IMR-90 (cell line): Measurements from ENCODE around the gene PRKN. TPM values are rescaled to one million over a fixed set of nuclear protein-coding genes. Genes with fewer than 3 reads are reported as not detected.
A peak's percentile ranks its signal among the peaks of the same experiment; 100 is the strongest.

Source experiments
- ATAC-seq: fragments of 200-7000 bp; cut with Tn5 transposase; 2 replicates; pipeline ENCODE4 v1.9.1; 2020; ENCODE audit warnings: low read depth, mild to moderate bottlenecking, moderate library complexity
- BruUV-seq: library from RNA; stranded (reverse); fragments of 400-500 nt; replicated peaks from 2 replicates; lab custom pipeline; 2021; lab: Mats Ljungman, UMichigan
- CTCF ChIA-PET: fragments of 300-600 bp; formaldehyde crosslinking; extraction: SDS; loops from one replicate; lab custom pipeline; 2021; ENCODE audit warnings: antibody characterized with exemption; lab: Yijun Ruan, JAX
- POLR2A ChIA-PET: fragments of 300-600 bp; sonication (Branson Sonifier 250); formaldehyde crosslinking; loops from one replicate; lab custom pipeline; 2022; ENCODE audit warnings: antibody characterized with exemption; ENCODE audit not compliant: unreplicated experiment; lab: Charles Lee
- DNase-seq: peaks from one replicate; pipeline ENCODE4 v3.0.0; 2013
- H2AFZ ChIP-seq: replicated peaks from 2 replicates; pipeline ENCODE3; 2013; ENCODE audit warnings: low read length, mild to moderate bottlenecking; ENCODE audit not compliant: poor library complexity
- H2AK5ac ChIP-seq: 2 replicates; pipeline ENCODE4 v1.6.1; 2013; ENCODE audit warnings: low read depth, low read length, inconsistent platforms
- H2AK9ac ChIP-seq: replicated peaks from 2 replicates; pipeline ENCODE3; 2013; ENCODE audit warnings: mild to moderate bottlenecking, low read depth, low read length, moderate library complexity; ENCODE audit not compliant: poor library complexity
- H2BK120ac ChIP-seq: 2 replicates; pipeline ENCODE4 v1.6.1; 2013; ENCODE audit warnings: low read depth, low read length, inconsistent platforms
- H2BK15ac ChIP-seq: 3 replicates; pipeline ENCODE4 v1.6.1; 2013; ENCODE audit warnings: low read depth, low read length, inconsistent platforms
- H2BK20ac ChIP-seq: 2 replicates; pipeline ENCODE4 v1.6.1; 2013; ENCODE audit warnings: low read depth, mild to moderate bottlenecking, inconsistent platforms, low read length, moderate library complexity
- H2BK5ac ChIP-seq: 2 replicates; pipeline ENCODE4 v1.6.1; 2013; ENCODE audit warnings: mild to moderate bottlenecking, low read depth, low read length, inconsistent platforms; ENCODE audit not compliant: poor library complexity, severe bottlenecking
- H3K14ac ChIP-seq: replicated peaks from 2 replicates; pipeline ENCODE4 v1.6.1; 2013; ENCODE audit warnings: low read depth, low read length, inconsistent platforms
- H3K18ac ChIP-seq: 2 replicates; pipeline ENCODE4 v1.6.1; 2013; ENCODE audit warnings: low read depth, low read length, control low read depth
- H3K23ac ChIP-seq: 2 replicates; pipeline ENCODE4 v1.6.1; 2013; ENCODE audit warnings: low read depth, low read length, inconsistent platforms
- H3K27ac ChIP-seq: 2 replicates; pipeline ENCODE4 v1.5.1; 2013; ENCODE audit warnings: mild to moderate bottlenecking, control low read depth, low read length; ENCODE audit not compliant: insufficient read depth
- H3K27me3 ChIP-seq: 2 replicates; pipeline ENCODE4 v1.6.1; 2013; ENCODE audit warnings: low read length; ENCODE audit not compliant: control insufficient read depth, insufficient read depth
- H3K36me3 ChIP-seq: 2 replicates; pipeline ENCODE4 v1.6.1; 2013; ENCODE audit warnings: low read length, mixed read lengths; ENCODE audit not compliant: control insufficient read depth, insufficient read depth
- H3K4ac ChIP-seq: 2 replicates; pipeline ENCODE4 v1.6.1; 2013; ENCODE audit warnings: low read depth, low read length, inconsistent platforms
- H3K4me1 ChIP-seq: 2 replicates; pipeline ENCODE4 v1.6.1; 2013; ENCODE audit warnings: low read length, mixed read lengths; ENCODE audit not compliant: control insufficient read depth, insufficient read depth
- H3K4me2 ChIP-seq: 2 replicates; pipeline ENCODE4 v1.6.1; 2013; ENCODE audit warnings: low read depth, mild to moderate bottlenecking, control low read depth, low read length, moderate library complexity
- H3K4me3 ChIP-seq: 2 replicates; pipeline ENCODE4 v1.5.1; 2013; ENCODE audit warnings: low read depth, mild to moderate bottlenecking, control low read depth, low read length, moderate library complexity; ENCODE audit not compliant: insufficient read depth
- H3K56ac ChIP-seq: 2 replicates; pipeline ENCODE4 v1.6.1; 2013; ENCODE audit warnings: low read length, inconsistent platforms; ENCODE audit not compliant: insufficient read depth; ENCODE audit errors: extremely low read depth
- H3K79me1 ChIP-seq, 2 experiments: 2 replicates each; pipeline ENCODE4 v1.6.1; 2013; ENCODE audit warnings: low read length in 2 of 2, inconsistent platforms in 1 of 2, low read depth in 1 of 2
- H3K9ac ChIP-seq: 2 replicates; pipeline ENCODE4 v1.6.1; 2013; ENCODE audit warnings: low read depth, low read length, control low read depth
- H3K9me1 ChIP-seq: 2 replicates; pipeline ENCODE4 v1.6.1; 2013; ENCODE audit warnings: low read length, inconsistent platforms; ENCODE audit not compliant: insufficient read depth
- H3K9me3 ChIP-seq: 2 replicates; pipeline ENCODE4 v1.6.1; 2013; ENCODE audit warnings: low read length; ENCODE audit not compliant: control insufficient read depth, insufficient read depth
- H4K20me1 ChIP-seq: 2 replicates; pipeline ENCODE4 v1.6.1; 2013; ENCODE audit warnings: low read length, inconsistent platforms; ENCODE audit not compliant: insufficient read depth
- H4K5ac ChIP-seq: 2 replicates; pipeline ENCODE4 v1.6.1; 2013; ENCODE audit warnings: mild to moderate bottlenecking, low read depth, low read length, control low read depth
- H4K8ac ChIP-seq, 2 experiments: 2 replicates each; pipeline ENCODE4 v1.6.1; 2013; ENCODE audit warnings: low read depth in 2 of 2, low read length in 2 of 2, control low read depth in 1 of 2, inconsistent platforms in 1 of 2
- H4K91ac ChIP-seq: 2 replicates; pipeline ENCODE4 v1.6.1; 2013; ENCODE audit warnings: low read depth, low read length, inconsistent platforms; ENCODE audit not compliant: insufficient read depth
- MAFK ChIP-seq: IDR thresholded peaks from 2 replicates; pipeline ENCODE4 v1.6.1; 2012; ENCODE audit warnings: low read depth, low read length, improper control_type of control experiment
- MAZ ChIP-seq: IDR thresholded peaks from 2 replicates; pipeline ENCODE4 v1.6.1; 2012; ENCODE audit warnings: low read depth, mild to moderate bottlenecking, low read length, improper control_type of control experiment, moderate library complexity, borderline replicate concordance
- WGBS, 2 experiments: methylation state at CpG; one replicate each; pipeline versions ENCODE4 v1.1.5 to v1.1.7; 2013; ENCODE audit warnings: missing lambda C conversion rate in 2 of 2; ENCODE audit not compliant: insufficient read length in 1 of 2; ENCODE audit errors: extremely low coverage in 2 of 2; 5-methylcytosine and 5-hydroxymethylcytosine counted together
- dilution Hi-C: fragments of 300-500 bp; cut with HindIII; formaldehyde crosslinking; loops from one replicate; pipeline ENCODE4 v1.14.3; 2018; ENCODE audit warnings: low sequenced_read_pairs; ENCODE audit not compliant: unreplicated experiment
- in situ Hi-C: fragments of 300-500 bp; cut with MboI; formaldehyde crosslinking; loops from 3 replicates; pipeline ENCODE4 v1.14.3; 2019; ENCODE audit warnings: low sequenced_read_pairs, inconsistent platforms, mixed read lengths
- intact Hi-C: fragments of 100-400 bp; cut with micrococcal nuclease; formaldehyde crosslinking; loops from 2 replicates; pipeline ENCODE4 v1.10.0; 2022
- polyA plus RNA-seq, 3 experiments: library from polyadenylated mRNA; depleted of rRNA; stranded (reverse); fragments of >200 nt; gene quantifications; 2 replicates each; pipeline ENCODE4 v1.2.3, GENCODE V29; 2012; ENCODE audit warnings: low replicate concordance in 1 of 3
- total RNA-seq: library from RNA; depleted of rRNA; stranded (reverse); fragments of >200 nt; gene quantifications from 2 replicates; pipeline ENCODE4 v1.2.3, GENCODE V29; 2012

Gene PRKN
- total and polyA plus RNA-seq, 2 of the 4 experiments (the other 2 are of a cell fraction) = 0.15 to 0.18 TPM

DNA sequence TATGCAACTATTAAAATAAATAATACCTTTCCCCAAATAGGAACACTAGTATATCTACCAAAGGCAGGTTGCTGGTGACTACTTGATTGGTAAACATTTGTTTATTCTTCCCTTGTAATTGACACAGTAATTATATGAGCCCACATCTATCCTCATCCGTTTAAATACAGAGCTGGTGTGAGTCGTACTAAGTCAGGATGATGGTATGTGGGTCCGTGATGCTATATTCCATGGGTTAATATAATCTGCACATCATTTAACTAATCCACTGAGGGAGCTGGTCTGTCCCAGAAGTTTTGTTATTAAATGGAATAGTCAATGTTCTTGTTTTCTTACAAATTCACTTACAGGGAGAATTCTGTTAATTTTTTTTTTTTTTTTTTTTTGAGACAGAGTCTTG is 1289.7 kb downstream of the PRKN start:
- H2AK5ac ChIP-seq = no peak overlapping the region
- H3K56ac ChIP-seq = no peak overlapping the region
- intact Hi-C loops (no loop called here), in situ Hi-C loops (no loop called here), dilution Hi-C loops (no loop called here)
- H2BK20ac ChIP-seq = no peak overlapping the region
- H2BK15ac ChIP-seq = no peak overlapping the region
- H3K9me1 ChIP-seq = no peaks in the 10 kb centered on the region
- peak; percentile 31; the same call in 1 of the 2 replicates for ATAC-seq
- H3K4ac ChIP-seq = no peak overlapping the region
- no peak overlapping the region for H4K91ac ChIP-seq
- H3K14ac ChIP-seq = no peak overlapping the region
- no peaks in the 10 kb centered on the region for H4K20me1 ChIP-seq
- H3K27me3 ChIP-seq = no peaks in the 10 kb centered on the region
- no peaks in the 10 kb centered on the region for H3K79me1 ChIP-seq
- H4K8ac ChIP-seq = no peak overlapping the region
- no peak overlapping the region for H3K23ac ChIP-seq
- no peaks in the 10 kb centered on the region for H3K36me3 ChIP-seq
- no peak overlapping the region for H2BK5ac ChIP-seq
- H4K5ac ChIP-seq = no peak overlapping the region
- TF ChIP-seq MAFK = no peak
- no peak for TF ChIP-seq MAZ
- no peak overlapping the region for H2AFZ ChIP-seq
- ChIA-PET POLR2A (no interaction called here), CTCF (no interaction called here)
- no peak overlapping the region for H3K9ac ChIP-seq
- H3K4me1 ChIP-seq = no peaks in the 10 kb centered on the region
- no peak overlapping the region for H3K4me3 ChIP-seq
- no CpG with 5 or more reads among the region's 3 CpGs for WGBS, 2 experiments
- H2AK9ac ChIP-seq = no peak overlapping the region
- no peak overlapping the region for H3K18ac ChIP-seq
- no peak overlapping the region for H2BK120ac ChIP-seq
- DNase-seq = peak; percentile 53
- no TSS peak for BruUV-seq
- H3K9me3 ChIP-seq = no peaks in the 10 kb centered on the region
- no peak overlapping the region for H3K27ac ChIP-seq
- no peak overlapping the region for H3K4me2 ChIP-seq
